NCI-H2029 treated with DMSO at 0.1 percent for 48 hours (cell line): ENCODE results near the gene NPDC1.
"Not testable (repeated sequence)": the region's sequence is repeated elsewhere in the genome, so short reads cannot be mapped to it uniquely, and the experiment has no call there.

Source experiments
- DNase-seq: peaks from one replicate; lab custom pipeline; 2025; lab: John Stamatoyannopoulos, UW

The NPDC1 gene

DNA sequence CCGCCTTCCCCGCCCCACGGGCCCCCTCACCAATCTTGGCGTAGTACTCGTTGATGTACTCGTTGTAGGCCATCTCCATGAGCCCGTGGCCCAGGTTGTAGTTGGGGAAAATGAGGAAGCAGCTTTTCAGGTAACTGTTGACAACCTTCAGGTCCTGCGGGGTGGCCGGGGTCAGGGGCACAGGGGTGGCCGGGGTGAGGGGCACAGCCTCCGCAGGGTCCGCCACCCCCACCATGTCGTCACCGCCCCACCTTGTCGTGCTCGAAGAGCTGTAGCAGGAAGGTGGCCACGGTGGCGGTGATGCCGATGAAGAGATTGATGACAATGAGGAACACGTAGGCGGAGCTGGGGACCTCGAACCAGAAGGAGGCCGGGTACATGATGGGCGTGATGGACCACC lies 34.8 kb downstream of the NPDC1 start:
- DNase-seq, result no peak

DNA sequence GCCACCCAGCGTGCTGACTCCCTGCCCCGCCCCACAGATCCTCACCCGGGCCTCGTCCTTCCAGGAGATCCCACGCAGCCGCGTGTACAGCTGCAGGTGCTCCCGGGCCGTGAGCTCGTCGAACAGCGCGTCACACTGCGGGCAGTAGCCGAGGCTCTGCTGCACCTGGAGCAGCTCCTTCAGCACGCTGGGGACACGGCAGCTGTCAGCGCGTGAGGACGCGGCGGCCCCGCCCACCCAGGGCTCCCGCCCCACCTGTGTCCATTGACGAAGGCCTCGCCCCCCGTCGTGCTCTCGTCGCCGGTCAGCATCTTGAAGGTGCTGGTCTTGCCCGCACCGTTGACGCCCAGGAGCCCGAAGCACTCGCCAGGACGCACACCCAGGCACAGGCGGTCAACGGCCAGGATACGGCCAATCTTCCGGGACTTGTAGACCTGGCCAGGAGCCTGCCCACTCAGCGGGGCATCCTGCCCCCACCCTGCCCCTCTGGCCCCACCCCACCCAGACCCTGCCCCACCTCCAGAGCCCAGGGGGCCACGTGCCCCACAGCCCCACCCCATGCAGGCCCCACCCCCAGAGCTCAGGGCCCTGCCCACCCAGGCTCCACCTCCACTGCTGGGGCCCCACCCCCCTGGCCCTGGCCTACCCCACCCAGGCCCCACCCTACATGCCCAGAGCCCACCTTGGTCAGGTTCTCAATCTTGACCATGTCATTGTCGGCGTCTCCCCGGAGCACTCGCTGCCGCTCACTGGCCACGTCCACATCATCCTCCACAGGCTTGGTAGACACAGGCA lies 35.8 kb downstream of the NPDC1 start:
- no peak for DNase-seq

GRCh38 chr9:137009217-137009616 lies 36.8 kb downstream of the NPDC1 start:
- DNase-seq, result no peak

GRCh38 chr9:137008312-137008711 lies 37.7 kb downstream of the NPDC1 start:
- DNase-seq, result no peak

GRCh38 chr9:137007816-137008270 lies 38.1 kb downstream of the NPDC1 start:
- no peak for DNase-seq

- peak; percentile 53 for DNase-seq
These were observed 38.7 kb downstream of the NPDC1 start for GRCh38 chr9:137007108-137007815.

- no peak for DNase-seq
These were observed 39.6 kb downstream of the NPDC1 start for GRCh38 chr9:137006116-137007003.

- DNase-seq, result not testable (repeated sequence)
These were observed 41.7 kb downstream of the NPDC1 start for GRCh38 chr9:137004285-137004684.

GRCh38 chr9:137002646-137003041 lies 43.3 kb downstream of the NPDC1 start:
- DNase-seq, result no peak

GRCh38 chr9:137001857-137002645 lies 43.9 kb downstream of the NPDC1 start:
- DNase-seq, result no peak

GRCh38 chr9:137000177-137000930 lies 45.6 kb downstream of the NPDC1 start:
- DNase-seq, result no peak

DNA sequence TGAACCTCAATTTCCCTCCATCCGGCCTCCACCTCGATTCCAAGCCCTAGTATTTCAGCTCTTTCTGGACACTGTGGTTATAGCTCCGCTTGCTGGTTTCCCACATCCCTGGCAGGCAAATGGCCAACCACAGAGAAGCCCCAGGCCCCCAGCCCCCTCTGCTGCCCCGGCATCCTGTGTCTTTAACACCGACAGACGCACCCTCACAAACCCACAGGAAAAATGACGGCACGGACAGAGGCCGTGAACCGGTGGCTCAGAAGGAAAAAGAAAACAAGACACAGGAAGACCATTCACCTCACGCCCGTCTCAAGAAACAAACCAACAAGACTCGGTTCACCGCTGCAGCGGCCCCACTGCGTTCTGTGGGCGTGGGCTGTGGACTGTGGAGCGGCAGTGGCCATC lies 48.1 kb downstream of the NPDC1 start:
- no peak for DNase-seq

DNA sequence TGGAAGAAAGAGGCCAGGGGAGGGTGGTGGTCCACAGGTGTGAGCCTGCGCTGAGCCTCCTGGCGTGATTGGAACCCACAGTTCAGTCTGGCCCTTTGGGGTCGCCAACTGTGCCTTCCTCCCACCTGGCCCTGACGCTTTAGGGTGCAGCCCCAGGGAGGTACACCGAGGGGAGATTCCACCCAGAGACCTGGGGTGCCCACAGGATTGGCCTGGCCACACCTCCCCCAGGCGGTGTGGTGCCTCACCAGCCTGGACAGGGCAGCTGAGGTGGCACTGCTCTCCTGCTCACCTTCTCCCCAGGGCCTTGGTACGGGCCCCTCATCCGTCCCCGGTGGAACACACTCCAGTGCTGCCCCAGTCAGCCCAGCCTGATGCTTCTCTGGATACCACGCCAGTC lies 48.6 kb downstream of the NPDC1 start:
- no peak for DNase-seq

- DNase-seq, result no peak
These were observed 49.4 kb downstream of the NPDC1 start, which contains the start of gene CLIC3 for GRCh38 chr9:136996361-136997292. CLIC3 (minus strand) TSS chr9:136996568; CDS start chr9:136996543, 25 bp downstream.

GRCh38 chr9:136995772-136996311 lies 50.1 kb downstream of the NPDC1 start:
- DNase-seq, result peak; percentile 58

DNA sequence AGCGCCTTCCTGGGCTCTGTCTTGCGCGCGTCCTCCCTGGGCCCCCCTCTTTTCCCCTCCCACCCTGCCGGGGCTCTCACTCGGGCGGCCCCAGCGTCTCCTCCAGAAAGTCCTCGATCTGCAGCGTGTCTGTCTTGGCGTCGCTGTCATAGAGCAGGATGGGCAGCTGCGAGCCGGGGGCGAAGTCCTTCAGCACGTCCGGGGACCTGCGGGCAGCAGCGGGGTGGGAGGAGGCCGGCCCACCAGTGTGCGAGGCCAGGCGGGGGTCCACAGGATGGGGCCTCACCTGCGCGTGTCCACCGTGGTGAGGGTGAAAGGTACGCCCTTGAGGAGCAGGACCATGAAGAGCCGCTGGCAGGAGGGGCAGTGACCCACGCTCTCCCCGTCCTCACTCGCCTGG lies 50.6 kb downstream of the NPDC1 start:
- DNase-seq, result no peak

GRCh38 chr9:136994888-136995230 lies 51.1 kb downstream of the NPDC1 start:
- no peak for DNase-seq

DNA sequence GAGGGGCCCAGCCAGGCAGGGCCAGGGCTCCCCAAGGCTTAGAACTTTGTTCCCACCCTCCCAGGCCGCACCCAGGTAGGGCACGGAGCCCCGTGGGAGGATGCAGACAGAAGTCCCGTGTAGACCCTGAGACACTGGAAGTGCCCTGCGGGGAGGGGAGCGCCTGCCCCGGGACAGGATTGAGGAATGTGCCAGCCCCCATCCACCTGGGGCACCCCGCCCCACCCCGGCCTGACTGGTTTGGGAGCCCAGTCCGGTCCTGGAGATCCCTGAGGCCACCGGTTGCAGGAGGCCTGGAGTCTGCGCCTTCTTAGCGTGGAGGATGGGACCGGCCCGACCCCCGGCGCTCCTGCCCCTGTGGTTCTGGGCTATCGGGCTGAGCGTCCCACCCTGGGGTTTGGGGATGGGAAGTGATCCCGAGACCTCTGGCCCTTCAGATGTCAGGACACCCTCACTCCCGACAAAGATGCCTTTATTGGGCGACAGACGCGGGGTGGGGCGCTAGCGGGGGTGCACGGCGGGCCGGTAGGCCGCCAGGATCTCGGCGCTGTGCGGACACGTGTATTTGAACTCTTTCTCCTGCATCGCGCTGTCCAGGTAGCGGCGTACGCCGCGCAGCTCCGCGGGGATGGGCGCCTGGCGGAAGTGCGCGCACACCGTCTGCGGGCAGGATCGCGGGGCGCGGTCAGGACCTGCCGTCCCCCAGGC lies 51.6 kb downstream of the NPDC1 start:
- no peak for DNase-seq
